Lung (tissue), 12 donors: ENCODE results near the gene DECR2. TPM values are rescaled to one million over a fixed set of nuclear protein-coding genes. Genes with fewer than 3 reads are reported as not detected.

Experiments used
- ATAC-seq: fragments of 200-7000 bp; cut with Tn5 transposase; one replicate; pipeline ENCODE4 v1.9.1; 2020; ENCODE audit warnings: moderate number of reproducible peaks; ENCODE audit not compliant: insufficient read depth, low FRiP score
- DNase-seq, 3 donors: peaks; one replicate each; pipeline ENCODE4 v3.0.0-alpha.2; 2013 to 2017
- H3K27ac ChIP-seq, 2 donors: one replicate each; pipeline ENCODE4 v1.5.1; 2013; ENCODE audit warnings: mild to moderate bottlenecking in 2 of 2, moderate library complexity in 2 of 2, control low read depth in 1 of 2, inconsistent platforms in 1 of 2, low read depth in 1 of 2, low read length in 1 of 2
- H3K27me3 ChIP-seq, 3 donors: one replicate each; pipeline ENCODE4 v1.5.1; 2013; ENCODE audit warnings: low read length in 2 of 3; ENCODE audit not compliant: control insufficient read depth in 3 of 3, insufficient read depth in 3 of 3
- H3K36me3 ChIP-seq, 4 donors: one replicate each; pipeline ENCODE4 v1.5.1; 2013; ENCODE audit warnings: low read length in 4 of 4, mild to moderate bottlenecking in 1 of 4, moderate library complexity in 1 of 4; ENCODE audit not compliant: control insufficient read depth in 4 of 4, insufficient read depth in 4 of 4
- H3K4me1 ChIP-seq, 5 donors: one replicate each; pipeline ENCODE4 v1.5.1; 2013; ENCODE audit warnings: low read length in 5 of 5, mild to moderate bottlenecking in 2 of 5, moderate library complexity in 1 of 5; ENCODE audit not compliant: control insufficient read depth in 5 of 5, insufficient read depth in 5 of 5
- H3K4me3 ChIP-seq: one replicate; pipeline ENCODE4 v1.5.1; 2013; ENCODE audit warnings: mild to moderate bottlenecking, control low read depth, moderate library complexity
- H3K9ac ChIP-seq, 2 donors: one replicate each; pipeline ENCODE4 v1.5.1; 2013; ENCODE audit warnings: low read length in 2 of 2, control low read depth in 1 of 2; ENCODE audit not compliant: insufficient read depth in 1 of 2
- H3K9me3 ChIP-seq, 4 donors: one replicate each; pipeline ENCODE4 v1.5.1; 2013; ENCODE audit warnings: low read length in 3 of 4, mild to moderate bottlenecking in 1 of 4, moderate library complexity in 1 of 4; ENCODE audit not compliant: control insufficient read depth in 4 of 4, insufficient read depth in 3 of 4
- WGBS, 2 donors: extraction: QIAGEN DNeasy Blood & Tissue Kit; methylation state at CpG; one replicate each; pipeline ENCODE4 v1.1.7; 2013; 5-methylcytosine and 5-hydroxymethylcytosine counted together
- polyA plus RNA-seq, 2 donors: library from polyadenylated mRNA; stranded (reverse); fragments of 200-250 nt; gene quantifications; one replicate each; pipeline ENCODE4 v1.2.1, GENCODE V29; 2013
- total RNA-seq, 2 donors: library from RNA; depleted of rRNA in 1 of 2; stranded (reverse); fragments of >200 nt in 1 of 2; gene quantifications; one replicate each; pipeline ENCODE4 v1.2.1, GENCODE V29; 2014 to 2021
- TF ChIP-seq, protein P1 (sequence below): IDR thresholded peaks from 2 replicates; pipeline ENCODE4 v1.5.1; 2012; ENCODE audit warnings: mild to moderate bottlenecking; ENCODE audit errors: control extremely low read depth, extremely low read depth
- donor health status: control.
- donor health status: control.
- donor health status: Bipolar disorder and iron deficiency.
- donor health status: healthy.
- donor health status: DM: yes; HTN: yes; CAD: no.

Gene DECR2
- total and polyA plus RNA-seq, 4 donors: 5.2 to 18.3 (median 15.7) TPM

DNA sequence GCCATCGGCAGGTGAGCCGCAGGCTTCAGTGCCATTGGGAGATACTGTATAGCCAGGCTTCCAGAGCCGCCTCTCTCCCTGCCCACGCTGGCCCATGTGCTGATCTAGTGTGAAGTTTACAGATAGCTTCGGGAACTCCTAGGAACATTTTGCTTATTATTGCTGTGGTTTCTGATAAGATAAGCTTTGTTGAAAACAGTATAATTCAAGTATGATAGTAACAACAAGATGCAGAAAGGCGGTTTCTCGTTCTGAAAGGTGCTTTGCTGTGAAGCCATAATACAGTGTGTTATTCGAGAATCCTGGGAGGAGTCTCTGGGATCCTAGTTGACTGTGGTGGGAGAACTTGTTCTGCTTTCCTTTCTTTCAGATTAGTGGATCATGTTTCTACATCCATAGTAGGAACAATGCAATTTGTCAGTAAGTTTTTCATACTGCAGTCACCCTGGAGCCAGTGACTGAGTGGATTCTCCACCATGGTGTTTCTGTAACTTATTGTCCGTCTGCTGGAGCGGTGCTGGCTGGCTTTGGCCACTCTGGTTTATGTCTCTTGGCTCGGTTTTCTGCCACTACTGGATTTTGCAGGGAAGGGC, 55.3 kb downstream of the DECR2 start:
- ATAC-seq (no peak), DNase-seq (peak in 2 of 3 donors; percentile 49 to 70)
- TF ChIP-seq, protein P1, sequence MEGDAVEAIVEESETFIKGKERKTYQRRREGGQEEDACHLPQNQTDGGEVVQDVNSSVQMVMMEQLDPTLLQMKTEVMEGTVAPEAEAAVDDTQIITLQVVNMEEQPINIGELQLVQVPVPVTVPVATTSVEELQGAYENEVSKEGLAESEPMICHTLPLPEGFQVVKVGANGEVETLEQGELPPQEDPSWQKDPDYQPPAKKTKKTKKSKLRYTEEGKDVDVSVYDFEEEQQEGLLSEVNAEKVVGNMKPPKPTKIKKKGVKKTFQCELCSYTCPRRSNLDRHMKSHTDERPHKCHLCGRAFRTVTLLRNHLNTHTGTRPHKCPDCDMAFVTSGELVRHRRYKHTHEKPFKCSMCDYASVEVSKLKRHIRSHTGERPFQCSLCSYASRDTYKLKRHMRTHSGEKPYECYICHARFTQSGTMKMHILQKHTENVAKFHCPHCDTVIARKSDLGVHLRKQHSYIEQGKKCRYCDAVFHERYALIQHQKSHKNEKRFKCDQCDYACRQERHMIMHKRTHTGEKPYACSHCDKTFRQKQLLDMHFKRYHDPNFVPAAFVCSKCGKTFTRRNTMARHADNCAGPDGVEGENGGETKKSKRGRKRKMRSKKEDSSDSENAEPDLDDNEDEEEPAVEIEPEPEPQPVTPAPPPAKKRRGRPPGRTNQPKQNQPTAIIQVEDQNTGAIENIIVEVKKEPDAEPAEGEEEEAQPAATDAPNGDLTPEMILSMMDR: no peak
- Histone ChIP-seq H3K9me3 (no peaks in the 10 kb centered on the region), H3K4me1 (peaks cover 0 to 18% (median 5%) of the 10 kb centered on the region in 5 donors), H3K9ac (no peak overlapping the region), H3K27ac (peak overlapping the region in 1 of 2 donors; percentile 52), H3K36me3 (peaks cover 0 to 6% (median 2%) of the 10 kb centered on the region in 4 donors), H3K4me3 (no peak overlapping the region), H3K27me3 (no peaks in the 10 kb centered on the region)
- 68 to 84% methylated on average over 11 of the region's 11 CpGs for WGBS, 2 donors

DNA sequence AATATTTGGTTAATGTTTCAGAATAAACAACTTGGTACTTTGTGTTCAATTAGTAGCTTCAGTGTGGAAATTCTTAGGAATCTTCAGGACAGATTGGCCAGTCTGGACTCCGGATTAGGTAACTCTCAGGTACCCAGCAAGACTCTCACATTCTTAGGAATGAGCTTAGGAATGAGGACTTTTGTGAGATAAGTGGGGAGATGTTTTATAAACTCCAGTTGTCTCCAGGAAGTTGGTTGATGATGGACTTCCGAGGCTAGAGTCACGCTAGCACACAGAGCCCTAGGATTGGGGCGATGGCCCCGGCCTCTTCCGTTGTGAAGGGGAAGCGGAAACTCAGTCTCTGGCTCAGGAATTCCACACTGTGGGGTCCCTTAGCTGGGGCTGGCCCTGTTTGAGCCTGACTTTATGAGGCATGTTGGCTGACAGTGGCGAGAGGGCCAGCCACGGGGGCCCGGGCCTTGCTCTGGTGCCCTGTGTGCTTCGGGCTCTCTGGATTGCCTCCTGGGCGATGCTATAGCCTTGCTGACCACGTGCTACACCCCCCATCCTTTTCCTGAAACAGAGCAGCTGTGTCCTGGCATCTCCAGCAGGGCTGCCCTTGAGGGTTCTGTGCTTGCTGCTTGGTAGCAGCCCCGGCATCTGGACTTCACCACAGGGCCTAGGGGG, 56.2 kb downstream of the DECR2 start:
- TF ChIP-seq, protein P1: no peak
- peaks cover 0 to 18% (median 5%) of the 10 kb centered on the region in 5 donors for H3K4me1 ChIP-seq
- peak overlapping the region; percentile 55 to 87 for H3K27ac ChIP-seq
- H3K27me3 ChIP-seq: no peaks in the 10 kb centered on the region
- DNase-seq (peak; percentile 53 to 68 (median 62)), ATAC-seq (peak; percentile 47)
- H3K36me3 ChIP-seq: peaks cover 0 to 7% (median 6%) of the 10 kb centered on the region in 4 donors
- H3K4me3 ChIP-seq: no peak overlapping the region
- no peaks in the 10 kb centered on the region for H3K9me3 ChIP-seq
- 59 to 69% methylated on average over 14 of the region's 14 CpGs for WGBS, 2 donors
- no peak overlapping the region for H3K9ac ChIP-seq

DNA sequence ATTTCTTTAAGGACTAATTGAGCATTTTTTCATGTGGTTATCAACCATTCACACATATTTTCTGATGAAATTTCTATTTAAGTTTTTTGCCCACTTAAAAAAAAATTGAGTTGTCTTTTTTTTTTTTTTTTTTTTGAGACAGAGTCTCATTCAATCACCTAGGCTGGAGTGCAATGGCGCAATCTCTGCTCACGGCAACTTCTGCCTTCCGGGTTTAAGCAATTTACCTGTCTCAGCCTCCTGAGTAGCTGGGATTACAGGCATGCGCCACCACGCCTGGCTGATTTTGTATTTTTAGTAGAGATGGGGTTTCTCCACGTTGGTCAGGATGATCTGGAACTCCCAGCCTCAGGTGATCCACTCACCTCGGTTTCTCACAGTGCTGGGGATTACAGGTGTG, 58.1 kb downstream of the DECR2 start:
- no peak overlapping the region for H3K4me3 ChIP-seq
- ATAC-seq: no peak
- peaks cover 0 to 10% (median 8%) of the 10 kb centered on the region in 4 donors for H3K36me3 ChIP-seq
- no peak overlapping the region for H3K9ac ChIP-seq
- peaks cover 0 to 18% (median 5%) of the 10 kb centered on the region in 5 donors for H3K4me1 ChIP-seq
- no peak overlapping the region for H3K27ac ChIP-seq
- WGBS, 2 donors: 72 to 79% methylated on average over 7 of the region's 7 CpGs
- no peak for DNase-seq
- TF ChIP-seq, protein P1: no peak
- H3K9me3 ChIP-seq: no peaks in the 10 kb centered on the region
- no peaks in the 10 kb centered on the region for H3K27me3 ChIP-seq
